HL-60 (cell line): ENCODE measurements around the gene HPS4.

Source experiments
- GABPA ChIP-seq: IDR thresholded peaks from 2 replicates; pipeline ENCODE4 v1.6.1; 2012; ENCODE audit warnings: low read depth
- POLR2AphosphoS5 ChIP-seq: IDR thresholded peaks from 2 replicates; pipeline ENCODE4 v1.6.1; 2012; ENCODE audit warnings: low read depth
- REST ChIP-seq: IDR thresholded peaks from 2 replicates; pipeline ENCODE4 v1.6.1; 2012; ENCODE audit warnings: low read depth; ENCODE audit not compliant: insufficient replicate concordance
- TF ChIP-seq, protein P1 (sequence below): IDR thresholded peaks from one replicate; pipeline ENCODE4 v1.5.1; 2011; ENCODE audit warnings: low read length, control low read depth, inconsistent platforms; ENCODE audit not compliant: insufficient read depth

GRCh38 chr22:26527574-26528465 is 44.2 kb upstream of the HPS4 start:
- TF ChIP-seq, protein P1, sequence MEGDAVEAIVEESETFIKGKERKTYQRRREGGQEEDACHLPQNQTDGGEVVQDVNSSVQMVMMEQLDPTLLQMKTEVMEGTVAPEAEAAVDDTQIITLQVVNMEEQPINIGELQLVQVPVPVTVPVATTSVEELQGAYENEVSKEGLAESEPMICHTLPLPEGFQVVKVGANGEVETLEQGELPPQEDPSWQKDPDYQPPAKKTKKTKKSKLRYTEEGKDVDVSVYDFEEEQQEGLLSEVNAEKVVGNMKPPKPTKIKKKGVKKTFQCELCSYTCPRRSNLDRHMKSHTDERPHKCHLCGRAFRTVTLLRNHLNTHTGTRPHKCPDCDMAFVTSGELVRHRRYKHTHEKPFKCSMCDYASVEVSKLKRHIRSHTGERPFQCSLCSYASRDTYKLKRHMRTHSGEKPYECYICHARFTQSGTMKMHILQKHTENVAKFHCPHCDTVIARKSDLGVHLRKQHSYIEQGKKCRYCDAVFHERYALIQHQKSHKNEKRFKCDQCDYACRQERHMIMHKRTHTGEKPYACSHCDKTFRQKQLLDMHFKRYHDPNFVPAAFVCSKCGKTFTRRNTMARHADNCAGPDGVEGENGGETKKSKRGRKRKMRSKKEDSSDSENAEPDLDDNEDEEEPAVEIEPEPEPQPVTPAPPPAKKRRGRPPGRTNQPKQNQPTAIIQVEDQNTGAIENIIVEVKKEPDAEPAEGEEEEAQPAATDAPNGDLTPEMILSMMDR: no peak
- TF ChIP-seq GABPA: no peak
- no peak for TF ChIP-seq POLR2AphosphoS5
- no peak for TF ChIP-seq REST
